ENCODE data around the gene LHX3.

GRCh38 chr9:136245219-136246150, 40.6 kb upstream of the LHX3 start, which contains the start of gene QSOX2:
- TF ChIP-seq CTCF (IDR thresholded peaks at IDR 0.05) (no peak), POLR2A (IDR thresholded peaks at IDR 0.05) (no peak), POLR2AphosphoS5 (IDR thresholded peaks at IDR 0.05) (no peak)

Measured in prostate gland (tissue), 2 donors.